Measurements from ENCODE around the gene CCNT2.

DNA sequence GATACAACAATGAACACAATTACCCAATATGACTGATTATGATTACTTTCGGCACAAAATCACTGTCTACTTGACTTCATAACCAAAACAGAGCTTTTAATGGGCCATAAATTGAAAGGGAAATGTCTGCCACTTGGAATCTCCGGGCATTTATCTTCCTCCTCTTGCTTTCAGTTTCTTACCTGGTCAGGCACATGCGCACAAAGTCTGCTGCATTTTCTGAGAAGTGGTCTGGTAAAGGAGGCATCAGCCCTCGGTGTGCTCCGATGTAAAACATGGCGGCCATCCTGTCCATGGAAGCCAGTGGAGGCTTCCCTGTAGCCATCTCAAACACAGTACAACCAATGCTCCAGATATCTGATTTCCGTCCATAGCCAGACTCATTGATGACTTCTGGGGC lies 62.0 kb downstream of the CCNT2 start:
- TF ChIP-seq, protein P1, sequence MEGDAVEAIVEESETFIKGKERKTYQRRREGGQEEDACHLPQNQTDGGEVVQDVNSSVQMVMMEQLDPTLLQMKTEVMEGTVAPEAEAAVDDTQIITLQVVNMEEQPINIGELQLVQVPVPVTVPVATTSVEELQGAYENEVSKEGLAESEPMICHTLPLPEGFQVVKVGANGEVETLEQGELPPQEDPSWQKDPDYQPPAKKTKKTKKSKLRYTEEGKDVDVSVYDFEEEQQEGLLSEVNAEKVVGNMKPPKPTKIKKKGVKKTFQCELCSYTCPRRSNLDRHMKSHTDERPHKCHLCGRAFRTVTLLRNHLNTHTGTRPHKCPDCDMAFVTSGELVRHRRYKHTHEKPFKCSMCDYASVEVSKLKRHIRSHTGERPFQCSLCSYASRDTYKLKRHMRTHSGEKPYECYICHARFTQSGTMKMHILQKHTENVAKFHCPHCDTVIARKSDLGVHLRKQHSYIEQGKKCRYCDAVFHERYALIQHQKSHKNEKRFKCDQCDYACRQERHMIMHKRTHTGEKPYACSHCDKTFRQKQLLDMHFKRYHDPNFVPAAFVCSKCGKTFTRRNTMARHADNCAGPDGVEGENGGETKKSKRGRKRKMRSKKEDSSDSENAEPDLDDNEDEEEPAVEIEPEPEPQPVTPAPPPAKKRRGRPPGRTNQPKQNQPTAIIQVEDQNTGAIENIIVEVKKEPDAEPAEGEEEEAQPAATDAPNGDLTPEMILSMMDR (IDR thresholded peaks at IDR 0.05), result no peak
- TF ChIP-seq EZH2phosphoT487 (IDR thresholded peaks at IDR 0.05), result no peak
- TF ChIP-seq EZH2 (IDR thresholded peaks at IDR 0.05), result no peak
